Amniotic epithelial cell (primary cell): Measurements from ENCODE around the gene SLIT1.

Experiments
- DNase-seq: peaks from one replicate; pipeline ENCODE4 v3.0.0-alpha.2; 2010; ENCODE audit warnings: low read depth

SLIT1 gene

DNA sequence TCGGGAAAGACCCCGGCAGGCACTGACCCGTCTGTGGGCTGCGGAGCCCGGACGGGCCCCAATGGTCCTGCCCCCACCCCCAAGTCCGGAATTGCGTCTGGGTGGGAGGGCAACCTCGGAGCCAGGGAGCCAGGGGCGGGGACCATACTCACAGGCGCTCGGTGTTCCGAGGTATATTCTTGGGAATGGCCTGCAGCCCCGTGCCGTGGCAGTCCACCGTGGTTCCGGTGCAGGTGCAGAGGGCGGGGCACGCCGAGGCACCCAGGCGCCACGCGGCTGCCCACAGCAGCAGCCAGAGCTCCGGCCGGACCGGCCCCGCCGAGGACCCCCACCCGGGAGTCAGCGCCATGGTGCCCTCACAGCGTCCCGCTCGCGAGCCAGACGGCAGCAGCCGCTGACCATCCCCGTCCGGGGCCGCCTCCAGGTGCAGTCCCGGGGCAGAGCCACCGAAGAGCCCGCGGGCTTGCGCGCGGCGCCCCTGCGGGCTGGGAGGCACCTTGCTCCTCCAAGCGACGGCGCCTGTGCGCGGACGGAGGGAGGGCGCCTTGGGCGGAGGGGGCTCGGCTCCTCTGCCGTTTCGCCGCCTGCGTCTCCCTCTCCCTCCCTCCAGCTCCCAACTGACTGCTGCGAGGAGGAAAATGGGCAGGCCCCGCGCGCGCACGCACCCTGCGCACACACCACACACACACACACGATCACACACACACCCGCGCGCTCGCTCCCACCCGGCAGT lies at the start of gene SLIT1:
TSS of gene SLIT1 (minus strand) at position 634 of the 733 bp plus-strand sequence. CDS start at position 349, 285 bp downstream.
- no peak for DNase-seq

DNA sequence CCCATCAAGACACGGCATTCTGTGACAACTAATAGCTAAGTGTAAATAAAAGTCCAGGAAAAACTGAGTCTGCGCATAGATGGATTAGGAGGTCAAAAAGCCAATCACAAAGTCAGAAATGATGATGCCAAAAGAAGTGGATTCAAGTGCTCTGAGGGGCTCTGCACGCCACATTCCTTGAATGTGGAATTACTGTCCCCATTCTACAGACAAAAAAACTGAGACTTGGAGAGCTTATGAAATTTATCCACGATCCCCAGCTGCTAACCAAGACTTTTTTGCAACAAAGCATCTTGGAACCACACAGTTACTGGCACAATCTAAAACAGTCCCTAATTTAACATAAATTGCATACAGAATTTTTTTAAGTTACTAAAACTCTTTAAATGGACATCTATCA lies 49.6 kb upstream of the SLIT1 start:
- DNase-seq, result no peak

DNA sequence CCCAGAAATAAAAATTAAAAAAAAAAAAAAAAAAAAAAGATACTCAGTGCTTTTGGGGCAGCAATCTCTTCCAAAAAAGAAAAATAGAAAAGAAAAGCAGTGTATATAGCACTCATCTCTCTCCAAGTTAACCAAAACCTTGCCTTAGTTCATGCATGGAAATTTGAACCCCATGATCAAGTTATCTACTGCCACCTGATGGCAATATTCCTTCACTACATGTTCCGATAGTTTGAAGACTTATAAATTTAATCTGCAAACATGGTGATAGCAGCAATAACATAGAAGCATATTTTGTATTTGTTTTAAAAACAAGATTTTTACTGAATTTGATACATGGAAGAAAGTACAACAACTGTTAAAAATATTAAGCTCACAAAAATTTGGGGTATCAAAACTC lies 48.6 kb upstream of the SLIT1 start:
- DNase-seq, result peak; percentile 45

DNA sequence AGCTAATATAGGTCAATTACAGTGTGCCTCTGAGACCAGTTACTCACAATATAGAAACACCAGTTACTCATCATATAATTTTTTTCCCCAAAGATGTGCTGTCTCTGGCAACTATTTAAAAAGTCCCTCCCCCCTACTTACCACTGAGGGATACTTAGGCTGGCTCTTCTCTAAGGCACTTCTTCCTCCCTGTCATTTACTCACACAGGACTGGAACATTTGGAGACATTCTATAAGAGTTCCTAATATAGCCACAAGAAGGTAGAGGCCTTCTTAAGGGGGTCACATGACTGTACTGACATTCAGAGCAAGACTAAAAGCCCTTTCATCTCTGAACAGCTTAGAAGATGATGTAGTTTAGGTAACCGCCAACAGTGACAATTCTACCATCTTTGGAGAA lies 44.4 kb upstream of the SLIT1 start:
- DNase-seq, result peak; percentile 9

DNA sequence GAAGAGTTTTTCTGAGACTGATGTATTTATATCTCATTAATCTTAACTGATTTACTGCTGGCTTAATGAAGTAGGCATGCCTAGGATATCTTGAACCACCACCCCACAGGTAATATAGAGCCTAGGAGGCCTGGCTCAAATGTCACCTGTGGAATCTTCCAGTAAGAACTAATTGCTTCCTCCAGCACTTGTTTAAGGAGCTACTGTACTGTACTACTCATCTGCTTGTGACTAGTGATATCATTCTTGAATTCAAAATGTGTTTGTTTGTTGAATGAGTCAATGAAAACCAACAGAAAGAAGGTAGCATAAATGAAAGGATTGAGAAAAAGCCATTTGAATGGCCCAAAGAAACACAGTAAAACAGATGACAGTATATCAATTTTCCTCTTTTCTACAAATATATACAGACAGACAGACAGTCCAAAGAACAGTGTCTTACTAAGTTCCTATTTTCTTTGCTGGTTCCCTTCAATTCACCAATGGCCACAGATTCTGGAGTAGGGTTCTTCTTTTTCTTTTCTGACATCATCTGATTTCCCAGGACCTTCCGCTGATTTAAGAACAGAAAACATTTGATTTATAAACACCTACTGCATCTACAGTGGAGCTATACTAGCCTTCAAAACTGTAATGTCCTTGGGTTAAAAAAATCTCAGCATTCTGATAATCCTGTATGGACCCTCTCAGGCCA lies 43.7 kb upstream of the SLIT1 start:
- peak; percentile 7 for DNase-seq

DNA sequence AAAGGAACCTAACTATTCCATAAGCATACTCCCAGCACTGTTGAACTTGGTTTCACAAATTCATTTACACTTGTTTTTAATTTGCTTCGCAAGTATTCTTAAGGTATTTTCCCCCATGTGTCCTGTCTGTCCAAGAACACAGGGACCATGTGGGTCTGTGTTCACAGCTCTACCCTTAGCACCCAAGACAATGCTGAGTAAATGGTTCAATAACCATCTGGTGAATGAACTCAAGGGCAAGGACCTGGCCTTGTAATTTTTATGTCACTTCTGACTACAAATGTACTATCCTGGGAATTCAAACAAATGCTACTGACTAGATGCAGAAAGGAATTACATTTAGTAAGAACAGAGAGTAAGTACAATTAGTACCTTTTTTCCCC lies 43.0 kb upstream of the SLIT1 start:
- no peak for DNase-seq

DNA sequence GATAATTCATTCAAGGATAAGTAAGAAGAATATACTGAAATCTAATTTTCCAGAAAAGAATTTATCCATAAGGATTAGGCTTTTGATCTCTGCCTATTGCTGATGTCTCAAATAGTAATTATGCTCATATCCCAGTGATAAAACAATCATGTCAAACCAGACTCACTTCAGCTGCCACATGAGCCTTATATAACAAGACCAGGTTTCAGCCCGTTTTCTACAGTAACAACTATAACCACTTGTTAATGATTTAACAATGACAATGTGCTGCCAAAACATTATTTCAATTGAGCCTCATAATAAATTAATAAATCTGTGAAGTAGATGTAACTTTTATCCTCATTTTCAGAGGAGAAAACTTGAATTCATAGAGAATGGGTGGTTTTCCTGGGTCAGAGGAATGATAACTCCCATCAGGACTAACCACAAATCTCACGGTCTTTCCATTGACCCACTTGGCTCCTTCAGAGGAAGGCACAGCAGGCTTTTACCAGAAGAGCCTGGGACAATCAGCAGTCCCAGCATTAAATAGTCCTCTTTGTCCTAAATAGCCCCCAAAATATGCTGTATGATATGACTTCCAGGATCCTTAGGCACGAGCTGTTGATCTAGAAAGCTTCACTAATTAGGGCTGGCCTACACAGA lies 42.5 kb upstream of the SLIT1 start:
- no peak for DNase-seq

DNA sequence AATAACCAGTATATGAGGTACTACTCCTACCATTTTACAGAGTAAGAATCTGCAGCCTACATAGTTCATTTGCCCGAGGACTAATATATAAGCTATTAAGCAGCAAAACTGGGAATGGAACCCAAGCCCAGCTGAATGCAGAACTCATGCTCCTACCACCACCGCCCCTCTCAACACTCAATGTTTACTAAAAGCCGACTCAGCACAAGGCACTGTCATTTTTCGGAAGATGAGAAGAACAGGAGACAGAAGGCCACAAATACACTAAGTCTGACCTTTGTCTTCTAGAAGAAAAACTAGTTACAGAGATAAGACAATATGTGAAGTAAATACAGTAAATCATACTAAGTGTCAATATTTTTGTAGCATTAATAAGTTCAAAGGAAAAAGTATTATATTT lies 40.6 kb upstream of the SLIT1 start:
- no peak for DNase-seq

DNA sequence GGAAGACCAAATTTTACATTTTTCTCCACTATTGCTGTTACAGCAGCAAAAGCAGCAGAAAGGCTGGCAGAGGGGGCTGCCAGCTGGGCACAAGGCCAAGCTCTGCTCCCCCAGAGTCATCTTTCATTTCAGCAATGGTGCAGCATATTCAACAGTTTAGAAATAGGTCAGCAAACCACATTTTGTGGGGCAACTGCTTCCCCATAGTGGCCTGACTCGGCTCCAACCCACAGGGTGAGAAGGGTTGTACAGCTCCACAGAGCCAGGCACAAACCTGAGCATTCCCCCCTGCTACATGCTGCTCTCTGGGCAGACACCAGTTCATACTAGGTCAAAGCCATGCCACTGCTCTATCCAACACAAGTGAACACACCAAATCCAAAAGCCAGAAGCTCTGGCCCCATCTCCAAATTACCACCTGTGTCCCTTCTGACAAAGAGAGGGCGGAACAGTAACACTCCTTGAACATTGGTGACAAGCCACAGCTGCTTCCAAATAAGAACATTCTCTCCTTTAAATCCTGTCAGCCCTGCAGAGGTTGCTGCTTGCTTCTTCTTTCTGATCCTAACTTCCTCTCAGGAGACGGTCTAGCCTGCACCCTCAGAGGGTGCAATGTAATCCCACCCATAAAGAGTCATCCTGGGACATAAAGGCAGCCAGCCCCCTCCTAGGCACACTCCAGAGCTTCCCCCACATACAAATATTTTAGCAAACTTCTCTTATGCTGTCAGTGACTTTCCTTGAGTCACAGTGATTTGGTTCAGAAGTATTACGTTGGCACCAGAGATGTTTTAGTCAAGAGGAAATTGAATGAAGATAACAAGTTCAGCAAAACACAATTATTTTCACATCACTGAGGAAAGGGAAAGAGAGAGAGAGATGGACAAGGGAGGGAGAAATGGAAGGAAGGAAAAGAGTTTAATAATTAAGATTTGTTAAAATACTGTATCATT lies 39.0 kb upstream of the SLIT1 start:
- DNase-seq, result peak; percentile 22

DNA sequence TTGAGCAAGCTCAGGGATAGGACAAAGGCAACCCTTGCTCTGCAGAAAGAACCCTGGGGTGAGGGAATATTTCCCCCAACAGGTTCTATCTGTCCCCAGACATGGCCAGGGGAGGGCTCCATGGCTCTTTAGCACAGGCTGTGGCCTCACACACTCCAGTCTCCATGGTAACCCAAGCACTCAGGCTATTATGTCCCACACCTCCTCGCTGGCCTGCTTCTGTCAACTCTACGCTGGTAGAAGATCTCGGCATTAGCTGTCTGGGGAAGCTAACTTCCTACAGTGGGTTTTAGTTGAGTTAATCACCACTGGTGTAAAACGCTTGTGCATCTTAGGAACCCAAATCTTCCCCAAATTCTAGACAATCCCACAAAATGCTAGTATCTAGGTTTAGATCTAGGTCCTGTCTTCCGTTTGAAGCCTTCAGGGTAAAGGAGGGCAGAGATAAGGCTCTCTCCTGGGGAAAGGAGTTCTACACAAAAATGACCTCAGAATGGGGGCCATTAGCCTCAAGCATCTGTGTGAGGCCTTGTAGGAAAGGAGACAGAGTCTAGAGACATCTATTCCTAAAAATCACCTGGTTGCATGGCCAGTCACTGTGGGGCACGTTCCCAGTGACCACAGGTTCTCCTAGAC lies 36.7 kb upstream of the SLIT1 start:
- DNase-seq, result no peak

DNA sequence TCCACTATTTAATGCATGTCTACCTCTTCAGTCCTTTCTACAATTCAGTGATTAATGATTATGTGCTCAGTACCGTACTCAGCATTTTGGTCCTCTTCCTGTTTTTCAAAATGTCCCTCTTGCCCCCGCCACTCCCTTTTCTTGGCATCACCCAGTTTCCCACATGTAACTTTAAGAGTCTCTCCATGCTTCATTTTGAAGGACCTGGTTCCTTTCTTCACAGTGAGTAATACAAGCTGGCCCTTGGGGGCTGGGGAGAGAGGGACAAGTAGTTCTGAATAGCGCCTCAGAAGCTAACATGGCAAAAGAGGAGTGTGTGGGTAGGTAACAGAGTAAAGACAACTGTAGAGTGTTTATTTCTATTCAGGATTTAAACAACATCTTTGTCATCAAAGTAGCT lies 34.6 kb upstream of the SLIT1 start:
- DNase-seq, result no peak

DNA sequence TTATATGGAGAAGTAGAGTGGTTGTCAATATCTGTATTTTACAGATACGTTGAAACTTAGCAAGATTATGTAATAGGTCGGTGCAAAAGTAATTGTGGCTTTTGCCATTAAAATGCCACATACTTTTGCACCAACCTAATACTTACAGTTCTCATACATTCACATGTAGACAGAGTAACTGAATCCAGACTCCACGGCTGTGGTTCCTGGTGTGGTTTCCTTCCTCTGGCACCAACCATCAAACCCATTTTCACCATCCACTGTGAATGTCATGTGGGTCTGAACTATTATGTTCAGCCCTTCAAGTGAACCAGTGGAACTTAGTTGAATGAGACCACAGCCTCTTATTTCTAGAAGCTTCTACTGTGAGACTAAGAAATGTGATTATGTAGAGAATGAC lies 31.5 kb upstream of the SLIT1 start:
- DNase-seq, result no peak

DNA sequence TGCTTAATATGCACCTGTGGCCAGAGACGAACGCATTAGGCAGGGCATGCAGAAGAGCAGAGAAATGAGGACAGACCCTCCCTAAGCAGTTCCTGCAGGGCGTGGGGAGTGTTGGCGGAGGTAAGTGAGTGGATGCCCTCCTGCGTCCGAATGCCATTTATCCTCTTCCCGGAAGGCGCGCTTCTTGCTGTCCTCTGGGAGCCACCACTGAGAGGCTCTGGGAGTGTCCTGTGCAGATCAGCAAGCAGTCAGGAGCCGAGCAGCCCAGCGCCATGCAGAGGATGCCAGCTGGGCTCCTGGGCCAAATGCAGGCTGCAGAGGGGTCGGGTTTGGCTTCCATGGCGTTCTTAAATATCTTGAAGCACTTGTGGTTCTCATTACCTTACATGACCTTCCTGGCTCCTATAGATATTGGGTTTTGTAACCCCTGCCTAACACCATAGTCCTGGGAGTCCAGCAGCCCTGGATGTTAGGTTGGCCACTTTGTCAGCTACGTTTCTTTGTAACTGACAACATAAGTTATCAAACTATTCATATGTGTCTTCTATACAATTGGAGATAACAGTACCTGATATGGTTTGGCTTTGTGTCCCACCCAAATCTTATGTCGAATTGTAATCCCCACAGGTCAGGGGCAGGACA lies 30.0 kb upstream of the SLIT1 start:
- DNase-seq, result no peak

DNA sequence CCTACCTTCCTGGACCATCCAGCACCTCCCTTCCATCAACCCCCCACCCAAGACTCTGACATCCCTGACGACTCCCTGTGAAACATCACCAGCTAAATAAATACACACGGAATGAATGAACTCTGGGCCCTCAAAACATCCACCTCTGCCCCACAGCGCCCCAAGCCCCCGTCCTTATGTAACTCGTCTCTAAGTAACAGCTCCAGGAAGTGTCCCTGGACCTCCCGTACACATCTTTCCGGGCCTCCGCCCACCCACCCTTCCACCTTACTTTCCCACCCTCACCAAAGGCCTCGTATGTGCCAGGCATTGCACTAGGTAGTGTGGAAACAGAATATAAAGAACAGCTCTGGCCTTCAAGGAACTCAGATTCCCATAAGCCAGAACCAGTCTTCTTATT lies 27.7 kb upstream of the SLIT1 start:
- DNase-seq, result no peak

DNA sequence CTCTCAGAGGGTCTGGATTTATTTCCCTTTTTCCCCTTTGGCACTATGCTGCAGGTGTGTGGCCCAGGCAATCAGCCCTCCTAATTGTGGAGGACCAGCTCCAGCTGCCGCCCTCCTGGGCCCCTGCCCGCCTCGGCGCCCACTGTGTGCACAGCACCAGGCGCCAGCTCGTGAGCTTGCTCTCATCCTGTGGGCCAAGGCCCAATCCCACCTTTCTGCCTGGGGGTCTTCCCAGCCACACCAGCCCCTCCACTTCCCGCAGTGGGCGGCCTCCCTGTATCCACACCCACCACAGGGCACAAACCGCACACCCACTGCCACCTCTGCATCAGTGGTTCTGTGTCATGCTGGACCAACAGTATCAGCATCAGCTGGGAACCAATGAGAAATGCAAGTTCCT lies 25.5 kb upstream of the SLIT1 start:
- DNase-seq, result no peak

DNA sequence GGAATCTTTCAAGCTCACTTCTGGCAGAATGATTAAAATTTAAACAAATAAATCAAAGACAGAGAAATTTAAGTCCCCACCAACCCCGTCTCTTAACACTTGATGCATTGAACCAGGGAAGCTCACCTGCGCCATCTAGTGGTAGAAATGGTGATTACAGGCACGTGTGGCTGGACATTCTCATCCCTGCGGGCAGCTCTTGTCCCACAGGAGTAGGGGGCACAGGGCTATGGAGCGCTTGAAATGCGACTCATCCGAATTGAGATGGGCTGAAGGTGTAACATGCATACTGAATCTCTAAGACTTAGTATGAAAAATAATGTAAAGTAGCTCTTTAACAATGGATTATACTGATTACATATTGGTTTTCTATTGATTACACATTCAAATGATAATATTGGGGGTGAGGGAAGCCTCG lies 24.8 kb upstream of the SLIT1 start:
- peak; percentile 46 for DNase-seq

DNA sequence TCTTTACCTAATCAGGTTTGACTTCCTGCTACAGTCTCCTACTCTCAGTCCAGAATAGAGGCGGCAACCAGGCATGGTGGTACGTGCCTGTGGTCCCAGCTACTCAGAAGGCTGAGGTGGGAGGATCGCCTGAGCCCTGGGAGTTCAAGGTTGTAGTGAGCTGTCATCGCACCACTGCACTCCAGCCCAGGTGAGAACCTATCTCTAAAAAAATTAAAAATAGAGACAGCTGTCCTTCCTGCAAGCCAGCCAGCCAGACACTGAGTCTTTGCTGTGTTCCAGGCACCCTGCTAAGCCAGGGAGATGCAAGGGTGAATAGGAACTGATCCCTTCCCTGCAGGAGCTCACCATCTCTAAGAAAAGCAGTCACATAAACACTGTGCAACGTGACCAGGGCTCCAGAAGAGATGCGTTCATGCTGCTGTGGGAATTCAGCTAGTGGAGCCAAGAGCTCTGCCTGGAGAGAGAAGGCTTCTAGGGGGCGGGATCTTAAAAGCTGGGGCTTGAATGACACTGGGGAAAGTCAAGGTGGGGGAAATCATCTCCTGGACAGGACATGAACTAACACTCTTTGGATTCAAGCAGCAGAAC lies 22.1 kb upstream of the SLIT1 start:
- no peak for DNase-seq

DNA sequence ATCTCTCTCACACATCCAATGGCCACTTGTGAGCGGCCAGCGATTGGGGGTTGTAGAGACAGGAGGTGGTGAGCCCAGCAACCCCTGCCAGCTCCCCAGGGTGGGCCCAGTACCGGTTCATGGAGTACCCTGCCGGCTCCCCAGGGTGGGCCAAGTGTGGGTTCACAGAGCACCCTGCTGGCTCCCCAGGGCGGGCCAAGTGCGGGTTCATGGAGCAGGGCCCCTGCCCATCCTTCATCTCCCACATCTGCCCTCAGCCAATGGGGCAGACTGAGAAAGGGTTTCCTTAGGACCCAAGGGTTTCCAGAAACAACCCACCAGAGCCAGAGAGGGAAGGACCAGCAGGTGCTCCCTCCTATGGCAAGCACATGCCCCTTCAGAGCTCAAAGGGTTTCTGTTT lies 21.4 kb upstream of the SLIT1 start:
- no peak for DNase-seq

DNA sequence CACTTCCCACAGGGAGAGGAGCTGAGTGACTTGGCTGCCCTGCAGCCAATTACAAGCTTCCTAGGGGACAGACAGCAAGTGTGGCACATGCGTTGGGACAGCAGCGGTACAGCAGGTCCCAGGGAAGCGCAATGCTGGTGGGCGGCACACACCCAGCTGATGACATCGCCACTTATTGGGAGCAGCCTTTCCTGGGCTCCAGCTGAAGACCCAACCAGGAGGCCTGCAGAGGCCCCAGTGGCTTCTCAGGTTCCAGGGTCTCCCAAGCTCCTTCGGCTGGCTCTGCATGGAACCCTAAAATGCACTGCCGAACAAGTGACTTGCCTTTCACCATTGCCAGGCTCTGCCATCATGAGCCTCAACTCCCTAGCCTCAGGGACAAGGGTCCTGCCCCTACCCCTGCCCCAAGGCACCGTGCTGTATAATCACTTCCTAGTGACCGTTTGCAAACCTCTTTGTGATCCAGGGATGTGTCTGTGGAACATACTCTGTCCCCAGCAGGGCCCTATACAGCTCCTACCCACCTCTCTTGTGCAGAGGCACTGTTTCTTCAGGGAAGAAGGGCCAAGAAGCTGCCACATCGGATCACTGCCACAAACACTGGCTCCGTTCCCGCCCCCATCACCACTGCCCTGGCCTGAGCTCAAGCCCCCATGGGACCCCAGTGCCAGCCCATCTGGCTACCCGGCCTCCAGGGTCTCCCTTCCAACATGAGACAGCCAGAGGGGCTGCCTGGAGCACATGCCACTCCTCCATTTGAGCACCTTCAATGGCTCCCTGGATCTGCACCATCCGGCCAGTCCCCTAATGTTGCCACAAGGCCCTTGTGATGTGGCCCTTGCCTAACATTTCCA lies 19.3 kb upstream of the SLIT1 start:
- no peak for DNase-seq

DNA sequence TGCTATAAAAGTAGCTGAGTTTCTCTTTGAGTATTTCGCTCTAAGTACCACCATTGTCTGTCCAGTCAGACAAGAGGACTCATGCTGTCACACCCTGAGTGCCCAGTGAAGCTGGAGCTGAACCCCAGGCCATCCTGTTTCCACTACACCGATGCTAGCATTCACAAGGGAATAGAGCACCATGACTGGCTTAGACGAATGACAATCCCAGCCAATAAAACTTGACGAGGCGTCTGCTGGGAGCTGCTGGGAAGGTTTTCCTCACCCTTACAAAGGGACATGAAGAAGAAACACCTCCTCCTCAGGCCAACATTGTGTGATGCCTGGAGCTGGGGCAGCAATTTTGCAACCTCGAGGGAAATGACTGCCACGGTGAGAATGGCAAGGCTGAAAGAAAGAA lies 17.5 kb upstream of the SLIT1 start:
- DNase-seq, result no peak
